GM21447 (cell line): ENCODE results near the gene ICAM3.

Experiments
- ATAC-seq: cut with Tn5 transposase; IDR thresholded peaks from one replicate; pipeline ENCODE4 v1.9.1; 2021; ENCODE audit not compliant: unreplicated experiment

ICAM3 gene

GRCh38 chr19:10292789-10293636 is 46.4 kb downstream of the ICAM3 start:
- no peak for ATAC-seq

GRCh38 chr19:10292206-10292788 is 47.1 kb downstream of the ICAM3 start:
- peak; percentile 35 for ATAC-seq

GRCh38 chr19:10291554-10292205 is 47.7 kb downstream of the ICAM3 start:
- ATAC-seq: peak; percentile 3

GRCh38 chr19:10290876-10291553 is 48.4 kb downstream of the ICAM3 start:
- ATAC-seq: no peak

GRCh38 chr19:10290357-10290875 is 49.0 kb downstream of the ICAM3 start:
- no peak for ATAC-seq

- no peak for ATAC-seq
Observed at GRCh38 chr19:10289836-10290356, 49.5 kb downstream of the ICAM3 start, which contains the start of gene ICAM5. TSS of gene ICAM5 (plus strand) at chr19:10289952. CDS start at chr19:10290044, 92 bp downstream.

GRCh38 chr19:10289167-10289835 is 50.1 kb downstream of the ICAM3 start:
- no peak for ATAC-seq

GRCh38 chr19:10288662-10289166 is 50.7 kb downstream of the ICAM3 start:
- no peak for ATAC-seq

- ATAC-seq: no peak
Observed at GRCh38 chr19:10286803-10287737, 52.4 kb downstream of the ICAM3 start, which contains the start of gene ICAM4. TSS of gene ICAM4 (plus strand) at chr19:10286955. CDS start at chr19:10287013, 58 bp downstream.

- no peak for ATAC-seq
Observed at GRCh38 chr19:10285393-10285792, 54.0 kb downstream of the ICAM3 start.

GRCh38 chr19:10284960-10285278 is 54.5 kb downstream of the ICAM3 start:
- no peak for ATAC-seq

GRCh38 chr19:10284065-10284959 is 55.1 kb downstream of the ICAM3 start:
- ATAC-seq: no peak
